ENCODE measurements around the gene YBX1. TPM values are rescaled to one million over a fixed set of nuclear protein-coding genes. Genes with fewer than 3 reads are reported as not detected.
"Not testable (repeated sequence)": the region's sequence is repeated elsewhere in the genome, so short reads cannot be mapped to it uniquely, and the experiment has no call there.

YBX1 gene
- total RNA-seq, 2 experiments from 2014 or later = 1,417 to 1,447 TPM

GRCh38 chr1:42679364-42679983 lies 2.7 kb upstream of the YBX1 start:
- H3K4me1 Mint-ChIP-seq (ENCODE audit: low read depth) = peaks cover 17% of the 10 kb centered on the region
- H3K9me3 Mint-ChIP-seq = no peaks in the 10 kb centered on the region
- no peak for TF ChIP-seq CTCF (IDR thresholded peaks at IDR 0.05)
- POLR2A ChIA-PET = interaction anchor here (2.1 to 10.5 kb wide), 2 partner anchors 9 to 16 kb away, joined by 13 to 151 read pairs; no protein-coding TSS in a partner anchor
- intact Hi-C loops (cut with micrococcal nuclease) = no loop called here
- no peaks in the 10 kb centered on the region for H3K27me3 Mint-ChIP-seq
- DNase-seq = no peak
- peak overlapping the region; percentile 84 for H3K4me3 Mint-ChIP-seq
- no peak for ATAC-seq
- H3K27ac Mint-ChIP-seq = no peak overlapping the region
- CTCF ChIA-PET = interaction anchor here (2.4 kb wide), 1 partner anchor 13 kb away, joined by 7 read pairs; no protein-coding TSS in a partner anchor
- peaks cover 36% of the 10 kb centered on the region for H3K36me3 Mint-ChIP-seq (ENCODE audit: low read depth)

GRCh38 chr1:42680055-42680454 lies 2.2 kb upstream of the YBX1 start:
- H3K4me3 Mint-ChIP-seq = peak overlapping the region; percentile 84
- no peak for TF ChIP-seq CTCF (IDR thresholded peaks at IDR 0.05)
- ATAC-seq (no peak), DNase-seq (no peak)
- H3K4me1 Mint-ChIP-seq (ENCODE audit: low read depth) = peaks cover 23% of the 10 kb centered on the region
- H3K27me3 Mint-ChIP-seq = no peaks in the 10 kb centered on the region
- intact Hi-C loops (cut with micrococcal nuclease) = no loop called here
- ChIA-PET CTCF (no interaction called here), POLR2A (interaction anchor here (0.6 to 10.5 kb wide), 5 partner anchors 8 to 60 kb away, joined by 3 to 151 read pairs (median 47); partner anchors contain the start of gene PPIH)
- H3K9me3 Mint-ChIP-seq = no peaks in the 10 kb centered on the region
- no peak overlapping the region for H3K27ac Mint-ChIP-seq
- H3K36me3 Mint-ChIP-seq (ENCODE audit: low read depth) = peaks cover 36% of the 10 kb centered on the region

GRCh38 chr1:42680921-42681683 lies 1.1 kb upstream of the YBX1 start:
- no peak for TF ChIP-seq CTCF (IDR thresholded peaks at IDR 0.05)
- H3K9me3 Mint-ChIP-seq = no peaks in the 10 kb centered on the region
- H3K4me3 Mint-ChIP-seq = peak overlapping the region; percentile 84
- no peaks in the 10 kb centered on the region for H3K27me3 Mint-ChIP-seq
- H3K36me3 Mint-ChIP-seq (ENCODE audit: low read depth) = peaks cover 39% of the 10 kb centered on the region
- intact Hi-C loops (cut with micrococcal nuclease) = no loop called here
- ChIA-PET CTCF (interaction anchor here (0.7 to 3.3 kb wide), 3 partner anchors 11 to 64 kb away, joined by 3 to 17 read pairs (median 3); no protein-coding TSS in a partner anchor), POLR2A (interaction anchor here (0.6 to 10.5 kb wide), 8 partner anchors 9 to 224 kb away, joined by 3 to 151 read pairs (median 6); partner anchors contain the start of genes ERMAP, PPCS, PPIH and SVBP)
- H3K4me1 Mint-ChIP-seq (ENCODE audit: low read depth) = peaks cover 32% of the 10 kb centered on the region
- ATAC-seq = no peak
- H3K27ac Mint-ChIP-seq = peak overlapping the region; percentile 94
- DNase-seq = peak; percentile 34

- ATAC-seq = peak; percentile 7
- peak overlapping the region; percentile 94 for H3K27ac Mint-ChIP-seq
- H3K4me3 Mint-ChIP-seq = peak overlapping the region; percentile 84
- peaks cover 46% of the 10 kb centered on the region for H3K36me3 Mint-ChIP-seq (ENCODE audit: low read depth)
- DNase-seq; intact Hi-C loops (cut with micrococcal nuclease); H3K9me3 Mint-ChIP-seq; H3K27me3 Mint-ChIP-seq: not testable (repeated sequence)
- H3K4me1 Mint-ChIP-seq (ENCODE audit: low read depth) = peaks cover 43% of the 10 kb centered on the region
- ChIA-PET POLR2A (interaction anchor here (1.2 to 10.5 kb wide), 15 partner anchors 10 to 391 kb away, joined by 3 to 151 read pairs (median 12); partner anchors contain the start of genes C1orf50, CCDC30, CLDN19 and ERMAP), CTCF (interaction anchor here (1.3 to 3.3 kb wide), 2 partner anchors 9 to 24 kb away, joined by 8 to 17 read pairs; partner anchors contain the start of gene PPIH)
Observed at GRCh38 chr1:42682484-42682738, 193 bp downstream of the YBX1 start.

GRCh38 chr1:42682739-42683531 lies 717 bp downstream of the YBX1 start:
- Mint-ChIP-seq H3K27me3 (no peaks in the 10 kb centered on the region), H3K4me3 (peak overlapping the region; percentile 98), H3K9me3 (no peaks in the 10 kb centered on the region), H3K36me3 (ENCODE audit: low read depth) (peaks cover 51% of the 10 kb centered on the region), H3K4me1 (ENCODE audit: low read depth) (peaks cover 49% of the 10 kb centered on the region), H3K27ac (peak overlapping the region; percentile 94)
- TF ChIP-seq CTCF (IDR thresholded peaks at IDR 0.05) = no peak
- intact Hi-C loops (cut with micrococcal nuclease) = no loop called here
- DNase-seq (peak; percentile 65), ATAC-seq (peak; percentile 15)
- ChIA-PET POLR2A (interaction anchor here (0.6 to 10.5 kb wide), 20 partner anchors 10 to 391 kb away, joined by 3 to 151 read pairs (median 5); partner anchors contain the start of genes C1orf50, CCDC30, CLDN19 and ERMAP), CTCF (interaction anchor here (1.3 to 3.3 kb wide), 5 partner anchors 9 to 83 kb away, joined by 3 to 17 read pairs (median 6); partner anchors contain the start of genes P3H1 and PPIH)
